ENCODE results near the gene ANKRD16.
"Not testable (repeated sequence)": the region's sequence is repeated elsewhere in the genome, so short reads cannot be mapped to it uniquely, and the experiment has no call there.

ANKRD16 gene

GRCh38 chr10:5876181-5876768, 13.4 kb downstream of the ANKRD16 start:
- no peak for DNase-seq (ENCODE audit: low read depth in 2 of 2)

- DNase-seq (ENCODE audit: low read depth in 2 of 2), result peak; percentile 52 to 56
These were observed 16.1 kb downstream of the ANKRD16 start for GRCh38 chr10:5873515-5873995.

- no peak for DNase-seq (ENCODE audit: low read depth in 2 of 2)
These were observed 18.1 kb downstream of the ANKRD16 start for GRCh38 chr10:5871596-5871995.

GRCh38 chr10:5869156-5869555, 20.5 kb downstream of the ANKRD16 start:
- DNase-seq (ENCODE audit: low read depth in 2 of 2), result no peak

- not testable (repeated sequence) for DNase-seq (ENCODE audit: low read depth in 2 of 2)
These were observed 21.3 kb downstream of the ANKRD16 start for GRCh38 chr10:5868383-5868782.

- not testable (repeated sequence) for DNase-seq (ENCODE audit: low read depth in 2 of 2)
These were observed 22.5 kb downstream of the ANKRD16 start for GRCh38 chr10:5867091-5867615.

- DNase-seq (ENCODE audit: low read depth in 2 of 2), result not testable (repeated sequence)
These were observed 23.1 kb downstream of the ANKRD16 start for GRCh38 chr10:5866451-5867081.

- DNase-seq (ENCODE audit: low read depth in 2 of 2), result not testable (repeated sequence)
These were observed 26.6 kb downstream of the ANKRD16 start for GRCh38 chr10:5862981-5863685.

- DNase-seq (ENCODE audit: low read depth in 2 of 2), result no peak
These were observed 27.2 kb downstream of the ANKRD16 start for GRCh38 chr10:5862360-5862961.

- DNase-seq (ENCODE audit: low read depth in 2 of 2), result no peak
These were observed 29.6 kb downstream of the ANKRD16 start for GRCh38 chr10:5860066-5860465.

- DNase-seq (ENCODE audit: low read depth in 2 of 2), result no peak
These were observed 30.9 kb downstream of the ANKRD16 start for GRCh38 chr10:5858811-5859210.

- DNase-seq (ENCODE audit: low read depth in 2 of 2), result no peak
These were observed 33.0 kb downstream of the ANKRD16 start for GRCh38 chr10:5856701-5857004.

- DNase-seq (ENCODE audit: low read depth in 2 of 2), result no peak
These were observed 33.6 kb downstream of the ANKRD16 start for GRCh38 chr10:5855979-5856700.

GRCh38 chr10:5854131-5854475, 35.6 kb downstream of the ANKRD16 start:
- no peak for DNase-seq (ENCODE audit: low read depth in 2 of 2)

GRCh38 chr10:5846667-5847066, 43.0 kb downstream of the ANKRD16 start:
- not testable (repeated sequence) for DNase-seq (ENCODE audit: low read depth in 2 of 2)

GRCh38 chr10:5844345-5845055, 45.2 kb downstream of the ANKRD16 start:
- DNase-seq (ENCODE audit: low read depth in 2 of 2), result no peak

- DNase-seq (ENCODE audit: low read depth in 2 of 2), result no peak
These were observed 45.9 kb downstream of the ANKRD16 start for GRCh38 chr10:5843686-5844344.

GRCh38 chr10:5841965-5842364, 47.7 kb downstream of the ANKRD16 start:
- DNase-seq (ENCODE audit: low read depth in 2 of 2), result no peak

- no peak for DNase-seq (ENCODE audit: low read depth in 2 of 2)
These were observed 49.1 kb downstream of the ANKRD16 start for GRCh38 chr10:5840314-5841307.
